Vagina (tissue), 2 donors: Measurements from ENCODE around the gene PRPF40B.

Source experiments
- CTCF ChIP-seq, 3 experiments: fragments of 450-650 bp in 2 of 3; fragments of 200-600 bp in 1 of 3; sonication (generic) in 1 of 3; IDR thresholded peaks; one replicate each; pipeline ENCODE4 v1.5.1; 2017 to 2019; ENCODE audit warnings: antibody characterized with exemption in 3 of 3, mild to moderate bottlenecking in 2 of 3, moderate library complexity in 2 of 3
- POLR2A ChIP-seq, 2 donors: fragments of 450-650 bp; IDR thresholded peaks; one replicate each; pipeline ENCODE4 v1.6.1; 2017; ENCODE audit warnings: antibody characterized with exemption in 2 of 2, mild to moderate bottlenecking in 2 of 2, moderate library complexity in 2 of 2
- POLR2AphosphoS5 ChIP-seq, 2 donors: sonication (generic); formaldehyde crosslinking; IDR thresholded peaks; one replicate each; pipeline ENCODE4 v1.9.0; 2017; ENCODE audit warnings: antibody characterized with exemption in 2 of 2, mild to moderate bottlenecking in 2 of 2, low read depth in 1 of 2; ENCODE audit not compliant: insufficient read depth in 1 of 2

GRCh38 chr12:49661746-49662145, 38.4 kb downstream of the PRPF40B start:
- TF ChIP-seq CTCF (IDR thresholded peaks at IDR 0.05), result no peak
- TF ChIP-seq POLR2A (IDR thresholded peaks at IDR 0.05), result no peak
- TF ChIP-seq POLR2AphosphoS5 (IDR thresholded peaks at IDR 0.05; ENCODE audit: insufficient read depth in 1 of 2, low read depth in 1 of 2), result no peak
